Subcutaneous abdominal adipose tissue (tissue), 5 donors: ENCODE results near the gene GGA1.
"Not testable (repeated sequence)": the region's sequence is repeated elsewhere in the genome, so short reads cannot be mapped to it uniquely, and the experiment has no call there.

ENCODE experiments used
- H3K27ac ChIP-seq: one replicate; pipeline ENCODE4 v1.7.0; 2013; ENCODE audit warnings: low read depth, mild to moderate bottlenecking, inconsistent platforms, low read length, moderate library complexity
- H3K27me3 ChIP-seq, 5 donors: one replicate each; pipeline ENCODE4 v1.7.0; 2013; ENCODE audit warnings: low read length in 5 of 5, inconsistent platforms in 1 of 5; ENCODE audit not compliant: control insufficient read depth in 5 of 5, insufficient read depth in 4 of 5
- H3K36me3 ChIP-seq, 5 donors: one replicate each; pipeline ENCODE4 v1.7.0; 2013; ENCODE audit warnings: low read length in 5 of 5; ENCODE audit not compliant: control insufficient read depth in 5 of 5, insufficient read depth in 5 of 5
- H3K4me1 ChIP-seq, 5 donors: one replicate each; pipeline ENCODE4 v1.7.0; 2013; ENCODE audit warnings: low read length in 5 of 5, mild to moderate bottlenecking in 3 of 5, moderate library complexity in 1 of 5; ENCODE audit not compliant: control insufficient read depth in 5 of 5, insufficient read depth in 5 of 5
- H3K4me3 ChIP-seq, 5 donors: one replicate each; pipeline ENCODE4 v1.7.0; 2013; ENCODE audit warnings: low read length in 5 of 5, low read depth in 1 of 5
- H3K9ac ChIP-seq, 5 donors: one replicate each; pipeline ENCODE4 v1.7.0; 2013; ENCODE audit warnings: low read length in 5 of 5, mild to moderate bottlenecking in 4 of 5, moderate library complexity in 3 of 5
- H3K9me3 ChIP-seq, 5 donors: one replicate each; pipeline ENCODE4 v1.7.0; 2013; ENCODE audit warnings: low read length in 5 of 5; ENCODE audit not compliant: control insufficient read depth in 5 of 5
- donor health status: healthy.
- donor health status: healthy.
- donor health status: healthy.
- donor health status: healthy.
- donor health status: healthy.

The GGA1 gene

DNA sequence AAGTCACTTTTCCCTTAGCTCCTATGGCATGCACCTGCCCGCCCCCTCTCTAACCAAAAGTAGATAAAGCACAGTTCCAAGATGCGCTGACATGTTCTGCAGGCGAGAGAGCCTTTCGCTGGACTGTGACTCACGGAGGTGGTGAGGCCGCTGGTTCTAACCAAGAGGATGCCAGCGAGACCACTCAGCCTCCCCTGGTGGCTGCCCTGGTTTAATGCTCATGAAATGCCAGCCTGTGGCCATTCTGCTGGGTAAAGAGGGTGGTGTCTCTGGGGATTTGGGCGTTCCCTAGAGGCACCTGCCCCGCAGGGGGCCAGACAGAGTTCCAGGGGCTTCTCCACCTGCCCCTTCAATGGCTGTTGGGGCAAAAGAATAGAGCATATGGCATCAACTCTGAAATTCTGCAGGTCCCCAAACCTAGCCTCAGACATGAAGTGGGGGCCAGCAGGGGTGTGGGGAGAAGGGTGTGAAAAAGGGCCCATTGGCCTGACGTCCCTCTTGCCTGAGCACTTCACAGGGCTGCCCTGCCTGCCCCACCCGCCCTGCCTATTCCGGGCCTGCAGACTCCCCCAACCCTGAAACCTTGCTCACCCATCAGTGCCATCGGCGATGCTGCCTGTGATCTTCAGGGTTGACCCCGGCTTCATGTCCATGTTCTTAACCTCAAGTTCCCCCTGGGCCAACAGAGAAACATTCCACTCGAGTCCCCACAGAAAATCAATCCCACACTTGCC is 37.2 kb upstream of the GGA1 start:
- Histone ChIP-seq H3K27ac (no peak overlapping the region), H3K36me3 (peaks cover 0 to 48% (median 25%) of the 10 kb centered on the region in 5 donors), H3K9me3 (no peaks in the 10 kb centered on the region), H3K27me3 (no peaks in the 10 kb centered on the region), H3K9ac (no peak overlapping the region), H3K4me3 (no peak overlapping the region), H3K4me1 (peaks cover 3 to 26% (median 20%) of the 10 kb centered on the region in 5 donors)

DNA sequence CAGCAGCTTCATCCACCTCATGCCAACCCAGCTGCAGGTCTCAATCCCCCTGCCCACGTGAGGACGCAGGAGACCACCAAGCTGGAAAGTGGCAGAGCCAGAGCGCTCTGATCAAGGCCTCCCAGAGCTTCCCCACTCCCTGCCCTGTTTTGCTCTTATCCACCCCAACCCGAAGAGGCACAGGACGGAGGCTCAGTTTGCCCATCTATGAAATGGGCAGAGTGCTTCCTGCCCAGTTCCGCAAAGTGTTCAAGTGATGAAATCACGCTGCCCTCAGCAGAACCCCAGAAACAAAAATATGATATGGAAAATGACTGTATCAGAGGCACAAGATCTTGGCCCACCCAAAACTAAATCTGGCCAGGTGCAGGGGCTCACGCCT is 36.7 kb upstream of the GGA1 start:
- Histone ChIP-seq H3K4me1 (peaks cover 2 to 21% (median 15%) of the 10 kb centered on the region in 5 donors), H3K9me3 (no peaks in the 10 kb centered on the region), H3K27ac (no peak overlapping the region)

DNA sequence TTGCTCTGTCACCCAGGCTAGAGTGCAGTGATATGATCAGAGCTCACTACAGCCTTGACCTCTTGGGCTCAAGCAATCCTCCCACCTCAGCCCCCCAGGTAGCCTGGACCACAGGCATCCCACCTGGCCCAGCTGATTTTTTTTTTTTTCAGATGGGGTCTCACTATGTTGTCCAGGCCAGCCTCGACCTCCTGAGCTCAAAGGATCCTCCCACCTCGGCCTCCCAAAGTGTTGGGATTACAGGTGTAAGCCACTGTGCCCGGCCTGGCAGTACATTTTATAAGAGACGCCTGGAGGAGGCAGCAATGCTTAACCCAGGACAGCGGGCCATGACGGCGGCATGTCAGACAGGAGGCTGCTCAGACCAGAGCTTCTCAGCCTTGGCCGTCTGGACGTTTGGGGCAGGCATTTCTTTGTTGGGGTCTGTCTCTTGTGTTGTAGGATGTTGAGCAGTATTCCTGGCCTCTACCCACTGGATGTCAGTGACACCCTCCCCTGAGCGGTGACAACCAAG is 33.1 kb upstream of the GGA1 start:
- no peaks in the 10 kb centered on the region for H3K9me3 ChIP-seq
- peaks cover 0 to 9% (median 5%) of the 10 kb centered on the region in 5 donors for H3K4me1 ChIP-seq
- H3K36me3 ChIP-seq: peaks cover 0 to 17% (median 5%) of the 10 kb centered on the region in 5 donors
- H3K27ac ChIP-seq: no peak overlapping the region
- no peak overlapping the region for H3K4me3 ChIP-seq
- H3K27me3 ChIP-seq: no peaks in the 10 kb centered on the region
- H3K9ac ChIP-seq: no peak overlapping the region

More for the DNA sequence above, 36.7 kb upstream of the GGA1 start:
- Histone ChIP-seq H3K36me3 (peaks cover 0 to 42% (median 19%) of the 10 kb centered on the region in 5 donors), H3K9ac (no peak overlapping the region), H3K27me3 (no peaks in the 10 kb centered on the region), H3K4me3 (no peak overlapping the region)

DNA sequence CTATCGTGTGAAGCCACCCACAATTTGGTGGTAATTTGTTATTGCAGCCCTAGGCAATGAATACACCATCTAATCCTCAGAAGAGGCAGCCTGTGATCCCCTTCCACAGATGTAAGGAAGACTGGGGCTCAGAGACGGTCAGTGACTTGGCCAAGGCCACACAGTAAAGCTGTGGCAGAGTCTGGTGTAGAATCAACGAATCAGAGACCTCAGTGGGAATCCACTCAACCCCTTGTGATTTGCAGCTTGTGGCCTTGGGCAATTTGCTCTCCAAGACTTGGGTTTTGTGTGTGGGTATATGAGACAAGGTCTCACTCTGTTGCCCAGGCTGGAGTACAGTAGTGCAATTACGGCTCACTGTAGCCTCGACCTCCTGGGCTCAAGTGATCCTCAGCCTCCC is 30.6 kb upstream of the GGA1 start:
- Histone ChIP-seq H3K36me3 (peaks cover 0 to 8% (median 5%) of the 10 kb centered on the region in 5 donors), H3K9me3 (no peaks in the 10 kb centered on the region), H3K27me3 (no peaks in the 10 kb centered on the region), H3K9ac (no peak overlapping the region), H3K27ac (no peak overlapping the region), H3K4me1 (peaks cover 0 to 25% (median 17%) of the 10 kb centered on the region in 5 donors), H3K4me3 (no peak overlapping the region)

DNA sequence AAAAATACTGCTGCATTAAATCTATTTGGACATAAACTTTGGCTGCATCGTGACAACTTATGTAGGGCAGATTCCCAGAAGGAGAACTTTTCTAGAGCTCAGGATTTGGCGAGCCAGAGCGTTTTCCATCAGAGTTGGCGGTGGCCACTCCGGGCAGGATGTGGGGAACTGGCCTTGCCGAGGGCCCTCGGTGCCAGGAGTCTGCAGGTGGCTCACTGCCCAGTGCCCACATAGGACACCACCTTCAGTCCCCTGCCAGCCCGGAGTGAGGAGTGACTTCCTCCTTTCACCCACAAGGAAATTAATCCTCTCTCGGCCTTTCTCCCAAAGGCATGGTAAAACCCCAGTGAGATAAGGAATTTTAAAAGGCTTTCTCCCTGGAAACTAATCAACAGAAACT is 27.1 kb upstream of the GGA1 start:
- H3K4me3 ChIP-seq: no peak overlapping the region
- peaks cover 0 to 5% (median 5%) of the 10 kb centered on the region in 5 donors for H3K36me3 ChIP-seq
- no peaks in the 10 kb centered on the region for H3K9me3 ChIP-seq
- no peaks in the 10 kb centered on the region for H3K27me3 ChIP-seq
- peaks cover 0 to 19% (median 15%) of the 10 kb centered on the region in 5 donors for H3K4me1 ChIP-seq
- H3K27ac ChIP-seq: no peak overlapping the region
- no peak overlapping the region for H3K9ac ChIP-seq

DNA sequence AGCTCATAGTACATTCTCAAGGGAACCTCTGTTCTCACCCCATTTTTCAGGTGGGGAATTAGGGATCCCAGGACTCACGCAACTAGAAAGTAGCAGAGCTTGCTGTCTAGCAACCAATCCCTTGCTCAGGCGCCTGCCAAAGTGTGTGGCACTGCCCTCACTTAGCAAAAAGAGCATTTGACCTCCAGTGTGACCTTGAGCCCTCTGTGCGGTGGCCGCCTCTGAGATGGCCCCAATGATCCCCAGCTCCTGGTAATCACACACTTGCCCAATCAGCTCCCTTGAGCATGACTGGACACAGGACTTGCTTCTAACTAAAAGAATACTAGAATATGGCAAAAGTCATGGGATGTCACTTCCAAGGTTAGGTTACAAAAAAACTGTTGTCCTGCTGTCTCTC is 26.1 kb upstream of the GGA1 start:
- Histone ChIP-seq H3K36me3 (peaks cover 0 to 5% (median 5%) of the 10 kb centered on the region in 5 donors), H3K9ac (no peak overlapping the region), H3K27me3 (no peaks in the 10 kb centered on the region), H3K4me3 (no peak overlapping the region), H3K27ac (no peak overlapping the region), H3K9me3 (no peaks in the 10 kb centered on the region), H3K4me1 (peaks cover 0 to 19% (median 15%) of the 10 kb centered on the region in 5 donors)

DNA sequence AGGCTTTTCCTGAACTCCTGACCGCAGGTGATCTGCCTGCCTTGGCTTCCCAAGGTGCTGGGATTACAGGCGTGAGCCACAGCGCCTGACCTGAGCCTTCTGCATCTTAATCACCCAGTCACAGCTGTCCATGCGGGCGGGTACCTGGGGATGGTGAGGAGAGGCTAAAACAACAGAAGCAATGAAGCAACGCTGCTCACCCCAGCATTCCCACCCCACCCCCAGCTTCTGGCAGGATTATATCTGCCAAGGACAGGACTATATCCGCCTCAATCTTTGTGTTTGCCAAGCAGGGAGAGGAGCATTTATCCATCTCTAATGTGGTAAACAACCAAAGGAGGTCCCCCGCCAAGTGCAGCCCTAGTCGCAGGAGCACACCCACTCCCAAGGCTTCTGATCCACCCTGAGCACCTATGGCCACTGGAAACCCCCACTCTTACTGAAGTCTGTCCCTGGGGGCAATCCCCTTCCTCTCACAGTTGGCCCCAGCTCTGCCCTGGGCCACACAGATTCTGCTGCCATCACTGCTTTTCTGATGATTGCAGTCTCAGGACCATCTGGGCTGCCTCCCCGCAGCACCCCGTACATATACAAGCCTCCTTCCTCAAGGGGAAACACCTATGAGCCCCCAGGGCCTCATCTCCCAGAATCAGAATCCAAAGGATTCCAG is 20.0 kb upstream of the GGA1 start:
- H3K4me3 ChIP-seq: peak overlapping the region in 1 of 5 donors; percentile 19
- H3K36me3 ChIP-seq: no peaks in the 10 kb centered on the region
- H3K27me3 ChIP-seq: no peaks in the 10 kb centered on the region
- H3K27ac ChIP-seq: no peak overlapping the region
- no peak overlapping the region for H3K9ac ChIP-seq
- no peaks in the 10 kb centered on the region for H3K9me3 ChIP-seq
- H3K4me1 ChIP-seq: peaks cover 0 to 35% (median 24%) of the 10 kb centered on the region in 5 donors

DNA sequence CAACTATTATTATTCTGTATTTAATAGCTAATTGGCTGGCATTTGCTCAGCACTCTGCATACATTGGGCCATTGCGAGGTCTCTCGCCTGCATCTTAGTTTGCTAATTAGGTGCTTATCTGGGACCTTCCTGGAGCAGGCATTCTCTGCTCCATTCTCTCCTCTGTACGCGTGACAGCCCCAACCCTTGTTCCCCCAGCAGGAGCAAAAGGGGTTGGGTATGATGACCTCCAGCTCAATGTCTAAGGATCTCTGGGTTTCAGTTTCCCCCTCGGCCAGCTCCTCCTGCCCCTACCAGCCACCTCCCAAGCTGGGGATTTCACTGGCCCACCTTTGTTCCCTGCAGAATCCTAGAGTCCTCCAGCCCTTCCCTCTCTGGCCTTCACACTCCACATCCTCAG is 19.0 kb upstream of the GGA1 start:
- no peaks in the 10 kb centered on the region for H3K36me3 ChIP-seq
- H3K27ac ChIP-seq: no peak overlapping the region
- no peaks in the 10 kb centered on the region for H3K27me3 ChIP-seq
- no peaks in the 10 kb centered on the region for H3K9me3 ChIP-seq
- no peak overlapping the region for H3K9ac ChIP-seq
- peaks cover 0 to 35% (median 24%) of the 10 kb centered on the region in 5 donors for H3K4me1 ChIP-seq
- no peak overlapping the region for H3K4me3 ChIP-seq

DNA sequence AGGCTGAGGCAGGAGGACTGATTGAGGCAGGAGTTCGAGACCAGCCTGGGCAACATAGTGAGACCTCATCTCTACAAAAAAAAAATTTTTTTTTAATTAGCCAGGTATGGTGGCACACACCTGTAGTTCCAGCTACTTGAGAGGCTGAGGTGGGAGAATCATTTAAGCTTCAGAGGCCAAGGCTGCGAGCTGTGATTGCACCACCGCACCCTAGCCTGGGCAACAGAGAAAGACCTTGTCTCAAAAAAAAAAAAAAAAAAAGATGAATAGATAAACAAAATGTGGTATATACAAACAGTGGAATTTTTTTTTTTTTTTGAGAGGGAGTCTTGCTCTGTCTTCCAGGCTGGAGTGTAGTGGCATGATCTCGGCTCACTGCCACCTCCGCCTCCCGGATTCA is 17.6 kb upstream of the GGA1 start:
- H3K4me3 ChIP-seq, H3K27ac ChIP-seq, H3K27me3 ChIP-seq, H3K9ac ChIP-seq, H3K9me3 ChIP-seq, H3K36me3 ChIP-seq: not testable (repeated sequence)
- peaks cover 0 to 35% (median 24%) of the 10 kb centered on the region in 5 donors for H3K4me1 ChIP-seq

DNA sequence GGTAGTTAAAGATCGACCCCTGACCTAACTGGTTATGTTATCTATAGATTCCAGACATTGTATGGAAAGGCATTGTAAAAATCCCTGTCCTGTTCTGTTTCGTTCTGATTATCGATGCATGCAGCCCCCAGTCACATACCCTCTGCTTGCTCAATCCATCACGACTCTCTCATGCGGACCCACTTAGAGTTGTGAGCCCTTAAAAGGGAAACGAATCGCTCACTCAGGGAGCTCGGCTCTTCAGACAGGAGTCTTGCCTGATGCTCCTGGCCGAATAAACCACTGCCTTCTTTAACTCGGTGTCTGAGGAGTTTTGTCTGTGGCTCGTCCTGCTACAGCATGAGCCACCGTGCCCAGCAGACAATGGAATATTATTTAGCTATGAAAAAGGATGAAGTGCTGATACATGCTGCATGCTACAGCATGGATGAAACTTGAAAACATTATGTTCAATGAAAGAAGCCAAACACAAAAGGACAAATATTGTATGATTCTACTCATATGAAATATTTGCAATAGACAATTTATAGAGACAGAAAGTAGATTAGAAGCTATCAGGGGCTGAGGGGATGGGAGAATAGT is 16.7 kb upstream of the GGA1 start:
- Histone ChIP-seq H3K9me3 (no peaks in the 10 kb centered on the region), H3K27me3 (no peaks in the 10 kb centered on the region), H3K4me3 (peak overlapping the region in 1 of 5 donors; percentile 40), H3K4me1 (peaks cover 0 to 35% (median 24%) of the 10 kb centered on the region in 5 donors), H3K9ac (no peak overlapping the region), H3K36me3 (no peaks in the 10 kb centered on the region), H3K27ac (no peak overlapping the region)
